T-helper 17 cell (primary cell): Measurements from ENCODE around the gene PCBP2. TPM values are rescaled to one million over a fixed set of nuclear protein-coding genes. Genes with fewer than 3 reads are reported as not detected.
"Not testable (repeated sequence)": the region's sequence is repeated elsewhere in the genome, so short reads cannot be mapped to it uniquely, and the experiment has no call there.

Experiments
- ATAC-seq: fragments of 150-1000 bp; cut with Tn5 transposase; 2 replicates; pipeline ENCODE4 v1.10.0; 2021; ENCODE audit warnings: mild to moderate bottlenecking, moderate library complexity
- DNase-seq, 3 donors: peaks; one replicate each; pipeline versions ENCODE4 v3.0.0 to v3.0.0-alpha.2; 2020 to 2021
- H3K9me3 ChIP-seq: one replicate; pipeline ENCODE4 v1.7.0; 2013; ENCODE audit warnings: low read length, mild to moderate bottlenecking; ENCODE audit not compliant: control insufficient read depth, poor library complexity, severe bottlenecking
- H3K27ac Mint-ChIP-seq: one replicate; pipeline ENCODE4 v1.8.0; 2022; ENCODE audit warnings: mild to moderate bottlenecking, moderate library complexity, mixed read lengths
- H3K27me3 Mint-ChIP-seq: one replicate; pipeline ENCODE4 v1.8.0; 2022; ENCODE audit warnings: mixed read lengths
- H3K36me3 Mint-ChIP-seq: one replicate; pipeline ENCODE4 v1.8.0; 2022; ENCODE audit warnings: low read depth, mixed read lengths
- H3K4me1 Mint-ChIP-seq: one replicate; pipeline ENCODE4 v1.8.0; 2022; ENCODE audit warnings: mild to moderate bottlenecking, mixed read lengths
- H3K4me3 Mint-ChIP-seq: one replicate; pipeline ENCODE4 v1.8.0; 2022; ENCODE audit warnings: mild to moderate bottlenecking, moderate library complexity, mixed read lengths
- total RNA-seq, 4 donors: library from RNA in 2 of 4; stranded (reverse) in 2 of 4; gene quantifications; one replicate each; pipeline ENCODE4 v1.2.3 and lab custom pipeline; 2022 to 2026

The PCBP2 gene
- total RNA-seq (1,000 to 10,000 TPM; 1,028 to 1,089 TPM), total RNA-seq (lab: John Stamatoyannopoulos, UW) (77.2 to 203 reads per million in 2 donors)

GRCh38 chr12:53451661-53452158 lies at the start of gene PCBP2:
Gene PCBP2, plus strand, starts transcription at chr12:53452102. Its CDS starts 2,699 bp downstream, at chr12:53454801.
- no peaks in the 10 kb centered on the region for H3K9me3 ChIP-seq
- Mint-ChIP-seq H3K27me3 (no peaks in the 10 kb centered on the region), H3K36me3 (peaks cover 4% of the 10 kb centered on the region), H3K27ac (peak within 1 kb of the TSS; percentile 93), H3K4me1 (peaks cover 30% of the 10 kb centered on the region), H3K4me3 (peak within 1 kb of the TSS; percentile 97)
- DNase-seq (peak; percentile 93 to 96 (median 94)), ATAC-seq (peak; percentile 94)

DNA sequence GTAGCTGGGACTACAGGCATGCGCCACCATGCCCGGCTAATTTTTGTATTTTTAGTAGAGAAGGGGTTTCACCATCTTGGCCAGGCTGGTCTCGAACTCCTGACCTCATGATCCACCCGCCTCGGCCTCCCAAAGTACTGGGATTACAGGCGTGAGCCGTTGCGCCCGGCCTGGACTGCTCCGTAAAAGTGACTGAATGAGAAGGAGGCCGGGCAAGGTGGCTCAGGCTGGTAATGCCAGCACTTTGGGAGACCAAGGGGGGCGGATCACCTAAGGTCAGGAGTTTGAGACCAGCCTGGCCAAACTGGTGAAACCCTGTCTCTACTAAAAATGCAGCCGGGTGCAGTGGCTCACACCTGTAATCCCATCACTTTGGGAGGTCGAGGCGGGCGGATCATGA lies 49.6 kb upstream of the PCBP2 start:
- DNase-seq, H3K36me3 Mint-ChIP-seq, H3K4me1 Mint-ChIP-seq, H3K27me3 Mint-ChIP-seq, H3K9me3 ChIP-seq, H3K27ac Mint-ChIP-seq, H3K4me3 Mint-ChIP-seq, ATAC-seq: not testable (repeated sequence)

DNA sequence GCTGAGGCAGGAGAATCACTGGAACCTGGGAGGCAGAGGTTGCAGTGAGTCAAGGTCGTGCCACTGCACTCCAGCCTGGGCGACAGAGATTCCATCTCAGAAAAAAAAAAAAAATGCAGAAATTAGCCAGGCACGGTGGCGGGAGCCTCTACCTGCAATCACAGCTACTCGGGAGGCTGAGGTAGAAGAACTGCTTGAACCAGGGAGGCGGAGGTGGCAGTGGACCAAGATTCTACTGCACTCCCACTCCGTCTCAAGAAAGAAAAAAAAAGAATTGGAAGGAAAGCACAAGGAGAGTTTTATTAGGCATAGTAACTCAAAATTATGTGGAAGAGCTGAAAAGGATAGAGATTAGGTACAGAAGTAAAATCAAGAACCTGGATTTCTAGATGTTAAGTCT lies 49.0 kb upstream of the PCBP2 start:
- H3K4me1 Mint-ChIP-seq = peaks cover 9% of the 10 kb centered on the region
- no peaks in the 10 kb centered on the region for H3K9me3 ChIP-seq
- ATAC-seq (no peak), DNase-seq (no peak)
- no peaks in the 10 kb centered on the region for H3K36me3 Mint-ChIP-seq
- no peaks in the 10 kb centered on the region for H3K27me3 Mint-ChIP-seq
- H3K27ac Mint-ChIP-seq = no peak overlapping the region
- no peak overlapping the region for H3K4me3 Mint-ChIP-seq

DNA sequence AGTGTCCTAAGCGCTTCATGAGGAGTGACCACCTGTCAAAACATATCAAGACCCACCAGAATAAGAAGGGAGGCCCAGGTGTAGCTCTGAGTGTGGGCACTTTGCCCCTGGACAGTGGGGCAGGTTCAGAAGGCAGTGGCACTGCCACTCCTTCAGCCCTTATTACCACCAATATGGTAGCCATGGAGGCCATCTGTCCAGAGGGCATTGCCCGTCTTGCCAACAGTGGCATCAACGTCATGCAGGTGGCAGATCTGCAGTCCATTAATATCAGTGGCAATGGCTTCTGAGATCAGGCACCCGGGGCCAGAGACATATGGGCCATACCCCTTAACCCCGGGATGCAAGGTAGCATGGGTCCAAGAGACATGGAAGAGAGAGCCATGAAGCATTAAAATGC lies 41.0 kb upstream of the PCBP2 start:
- peaks cover 21% of the 10 kb centered on the region for H3K4me1 Mint-ChIP-seq
- H3K27ac Mint-ChIP-seq = no peak overlapping the region
- H3K27me3 Mint-ChIP-seq = no peaks in the 10 kb centered on the region
- H3K9me3 ChIP-seq = no peaks in the 10 kb centered on the region
- no peak for DNase-seq
- H3K36me3 Mint-ChIP-seq = peaks cover 9% of the 10 kb centered on the region
- no peak for ATAC-seq
- H3K4me3 Mint-ChIP-seq = no peak overlapping the region

GRCh38 chr12:53413485-53414204 lies 38.3 kb upstream of the PCBP2 start:
- no peaks in the 10 kb centered on the region for H3K9me3 ChIP-seq
- no peak for DNase-seq
- no peak overlapping the region for H3K4me3 Mint-ChIP-seq
- H3K4me1 Mint-ChIP-seq = peaks cover 34% of the 10 kb centered on the region
- ATAC-seq = no peak
- peak overlapping the region; percentile 90 for H3K27ac Mint-ChIP-seq
- H3K36me3 Mint-ChIP-seq = peaks cover 9% of the 10 kb centered on the region
- H3K27me3 Mint-ChIP-seq = no peaks in the 10 kb centered on the region

- DNase-seq = no peak
- Mint-ChIP-seq H3K36me3 (peaks cover 5% of the 10 kb centered on the region), H3K27ac (peak overlapping the region; percentile 27), H3K4me1 (peaks cover 37% of the 10 kb centered on the region), H3K4me3 (no peak overlapping the region), H3K27me3 (no peaks in the 10 kb centered on the region)
- no peaks in the 10 kb centered on the region for H3K9me3 ChIP-seq
- ATAC-seq = no peak
Measured at GRCh38 chr12:53414756-53415417, 37.0 kb upstream of the PCBP2 start.

GRCh38 chr12:53415752-53416389 lies 36.0 kb upstream of the PCBP2 start:
- ATAC-seq, H3K27me3 Mint-ChIP-seq, H3K36me3 Mint-ChIP-seq, H3K9me3 ChIP-seq, DNase-seq, H3K4me3 Mint-ChIP-seq: not testable (repeated sequence)
- peak overlapping the region; percentile 41 for H3K27ac Mint-ChIP-seq
- H3K4me1 Mint-ChIP-seq = peaks cover 37% of the 10 kb centered on the region

GRCh38 chr12:53417291-53417816 lies 34.5 kb upstream of the PCBP2 start:
- not testable (repeated sequence) for H3K4me3 Mint-ChIP-seq, ATAC-seq, H3K9me3 ChIP-seq, H3K27me3 Mint-ChIP-seq, H3K36me3 Mint-ChIP-seq, H3K27ac Mint-ChIP-seq, DNase-seq
- H3K4me1 Mint-ChIP-seq = peaks cover 32% of the 10 kb centered on the region

DNA sequence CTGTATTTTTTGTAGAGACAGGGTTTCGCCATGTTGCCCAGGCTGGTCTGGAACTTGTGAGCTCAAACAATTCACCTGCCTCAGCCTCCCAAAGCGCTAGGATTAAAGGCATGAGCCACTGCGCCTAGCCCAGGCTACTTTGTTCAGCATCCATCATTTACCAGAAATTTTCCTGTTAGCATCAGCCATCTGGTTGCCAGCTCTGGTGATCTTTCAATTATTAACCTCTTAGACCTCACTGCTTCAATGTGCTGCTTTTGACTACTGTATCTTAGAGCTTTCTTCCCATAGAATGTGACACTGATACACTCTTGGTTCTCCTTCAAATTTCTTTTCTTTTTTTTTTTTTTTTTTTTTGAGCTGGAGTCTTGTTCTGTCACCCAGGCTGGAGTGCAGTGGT lies 33.7 kb upstream of the PCBP2 start:
- H3K4me1 Mint-ChIP-seq = peaks cover 25% of the 10 kb centered on the region
- no peak overlapping the region for H3K27ac Mint-ChIP-seq
- H3K9me3 ChIP-seq = no peaks in the 10 kb centered on the region
- DNase-seq (no peak), ATAC-seq (no peak)
- H3K4me3 Mint-ChIP-seq = no peak overlapping the region
- no peaks in the 10 kb centered on the region for H3K36me3 Mint-ChIP-seq
- H3K27me3 Mint-ChIP-seq = no peaks in the 10 kb centered on the region

GRCh38 chr12:53419756-53420155 lies 32.1 kb upstream of the PCBP2 start:
- Mint-ChIP-seq H3K36me3 (no peaks in the 10 kb centered on the region), H3K4me3 (no peak overlapping the region), H3K4me1 (peaks cover 24% of the 10 kb centered on the region), H3K27ac (peak overlapping the region; percentile 79), H3K27me3 (no peaks in the 10 kb centered on the region)
- ATAC-seq (no peak), DNase-seq (no peak)
- H3K9me3 ChIP-seq = no peaks in the 10 kb centered on the region

DNA sequence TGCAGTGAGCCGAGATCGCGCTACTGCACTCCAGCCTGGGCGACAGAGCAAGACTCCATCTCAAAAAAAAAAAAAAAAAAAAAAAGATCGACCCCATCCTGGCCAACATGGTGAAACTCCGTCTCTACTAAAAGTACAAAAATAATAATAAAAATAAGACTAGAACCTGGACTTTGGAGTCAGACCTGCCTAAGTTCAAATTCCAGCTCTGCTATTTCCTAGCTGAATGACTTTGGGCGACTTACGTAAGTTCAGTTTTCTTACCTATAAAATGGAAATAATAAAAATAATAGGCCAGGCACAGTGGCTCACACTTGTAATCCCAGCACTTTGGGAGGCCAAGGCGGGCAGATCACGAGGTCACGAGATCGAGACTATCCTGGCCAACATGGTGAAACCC lies 29.7 kb upstream of the PCBP2 start:
- not testable (repeated sequence) for H3K9me3 ChIP-seq, DNase-seq, H3K4me3 Mint-ChIP-seq, H3K27ac Mint-ChIP-seq, H3K36me3 Mint-ChIP-seq, H3K27me3 Mint-ChIP-seq, ATAC-seq
- peaks cover 19% of the 10 kb centered on the region for H3K4me1 Mint-ChIP-seq

DNA sequence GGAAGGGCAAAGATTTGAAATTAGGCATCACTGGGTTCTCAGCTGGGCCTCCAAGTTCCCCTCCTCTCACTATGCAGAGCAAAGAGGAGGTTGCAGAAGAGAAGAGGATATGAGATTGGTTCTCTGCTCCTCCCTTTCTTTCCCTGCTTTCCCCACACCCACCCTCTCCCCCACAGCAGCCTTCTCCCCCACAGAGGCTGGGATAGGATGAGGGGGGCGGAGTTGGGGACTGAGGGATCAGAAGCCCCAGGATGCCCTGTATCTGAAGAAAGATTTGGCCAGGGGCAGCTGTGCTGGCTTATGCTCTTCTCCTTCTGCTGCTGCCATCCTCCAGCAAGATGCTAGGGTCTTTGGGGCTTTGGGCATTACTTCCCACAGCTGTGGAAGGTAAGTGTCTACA lies 28.3 kb upstream of the PCBP2 start, which contains the start of gene AMHR2:
Gene AMHR2 (plus strand): TSS at position 259 of the 400 bp plus-strand sequence. CDS start 80 bp downstream, at position 339.
- Mint-ChIP-seq H3K4me3 (no peak within 1 kb of the TSS), H3K27me3 (no peaks in the 10 kb centered on the region), H3K27ac (no peak within 1 kb of the TSS), H3K4me1 (peaks cover 15% of the 10 kb centered on the region), H3K36me3 (no peaks in the 10 kb centered on the region)
- H3K9me3 ChIP-seq = no peaks in the 10 kb centered on the region
- ATAC-seq (no peak), DNase-seq (no peak)
